Glutamatergic neuron (in vitro differentiated cells): Measurements from ENCODE around the gene GOLGA6A. TPM values are rescaled to one million over a fixed set of nuclear protein-coding genes. Genes with fewer than 3 reads are reported as not detected.
"Not testable (repeated sequence)": the region's sequence is repeated elsewhere in the genome, so short reads cannot be mapped to it uniquely, and the experiment has no call there.

Experiments
- DNase-seq: peaks from one replicate; pipeline ENCODE4 v3.0.0; 2022
- H3K27ac Mint-ChIP-seq: one replicate; pipeline ENCODE4 v1.8.0; 2020; ENCODE audit warnings: mild to moderate bottlenecking, mixed read lengths, inconsistent platforms; ENCODE audit not compliant: unreplicated experiment
- H3K27me3 Mint-ChIP-seq: one replicate; pipeline ENCODE4 v1.8.0; 2020; ENCODE audit warnings: mild to moderate bottlenecking, moderate library complexity, mixed read lengths, inconsistent platforms; ENCODE audit not compliant: unreplicated experiment
- H3K36me3 Mint-ChIP-seq: one replicate; pipeline ENCODE4 v1.8.0; 2020; ENCODE audit warnings: mild to moderate bottlenecking, mixed read lengths, inconsistent platforms; ENCODE audit not compliant: unreplicated experiment
- H3K4me1 Mint-ChIP-seq: one replicate; pipeline ENCODE4 v1.8.0; 2020; ENCODE audit warnings: mild to moderate bottlenecking, low read depth, mixed read lengths, inconsistent platforms; ENCODE audit not compliant: unreplicated experiment
- H3K4me3 Mint-ChIP-seq: one replicate; pipeline ENCODE4 v1.8.0; 2020; ENCODE audit warnings: mild to moderate bottlenecking, mixed read lengths, inconsistent platforms; ENCODE audit not compliant: unreplicated experiment
- H3K9me3 Mint-ChIP-seq: one replicate; pipeline ENCODE4 v1.8.0; 2020; ENCODE audit warnings: mild to moderate bottlenecking, moderate library complexity, mixed read lengths, inconsistent platforms; ENCODE audit not compliant: unreplicated experiment
- long read RNA-seq: library from polyadenylated mRNA; unstranded; transcript quantifications from one replicate; pipeline ENCODE4 v2.0.0, GENCODE V29; 2020; ENCODE audit not compliant: unreplicated experiment
- total RNA-seq: library from RNA; stranded (reverse); fragmentation: NEBNext Ultra II Directional; extraction: Animal tissue kit (Norgen Biotek cat#: 25700); gene quantifications from one replicate; pipeline ENCODE4 v1.2.1, GENCODE V29; 2021; ENCODE audit not compliant: unreplicated experiment
- TF ChIP-seq, protein P1 (sequence below): fragments of 200-600 bp; sonication (generic); IDR thresholded peaks from one replicate; pipeline ENCODE4 v1.5.0; 2021; ENCODE audit not compliant: partially characterized antibody, unreplicated experiment

The GOLGA6A gene, protein sequence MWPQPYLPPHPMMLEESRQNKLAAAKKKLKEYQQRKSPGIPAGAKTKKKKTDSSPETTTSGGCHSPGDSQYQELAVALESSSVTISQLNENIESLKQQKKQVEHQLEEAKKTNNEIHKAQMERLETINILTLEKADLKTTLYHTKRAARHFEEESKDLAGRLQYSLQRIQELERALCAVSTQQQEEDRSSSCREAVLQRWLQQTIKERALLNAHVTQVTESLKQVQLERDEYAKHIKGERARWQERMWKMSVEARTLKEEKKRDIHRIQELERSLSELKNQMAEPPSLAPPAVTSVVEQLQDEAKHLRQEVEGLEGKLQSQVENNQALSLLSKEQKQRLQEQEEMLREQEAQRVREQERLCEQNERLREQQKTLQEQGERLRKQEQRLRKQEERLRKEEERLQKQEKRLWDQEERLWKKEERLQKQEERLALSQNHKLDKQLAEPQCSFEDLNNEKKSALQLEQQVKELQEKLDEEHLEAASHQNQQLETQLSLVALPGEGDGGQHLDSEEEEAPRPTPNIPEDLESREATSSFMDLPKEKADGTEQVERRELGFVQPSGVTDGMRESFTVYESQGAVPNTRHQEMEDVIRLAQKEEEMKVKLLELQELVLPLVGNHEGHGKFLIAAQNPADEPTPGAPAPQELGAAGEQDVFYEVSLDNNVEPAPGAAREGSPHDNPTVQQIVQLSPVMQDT
- total RNA-seq: 0.83 TPM
- long read RNA-seq: 0 reads

GRCh38 chr15:74082450-74082849 is at the start of gene GOLGA6A:
TSS of gene GOLGA6A (minus strand) at chr15:74082550. CDS start at chr15:74082509, 41 bp downstream.
- H3K4me1 Mint-ChIP-seq, H3K4me3 Mint-ChIP-seq, H3K36me3 Mint-ChIP-seq, DNase-seq, H3K27ac Mint-ChIP-seq, H3K27me3 Mint-ChIP-seq, H3K9me3 Mint-ChIP-seq: not testable (repeated sequence)

GRCh38 chr15:74131628-74132413 is 49.5 kb upstream of the GOLGA6A start:
- peaks cover 14% of the 10 kb centered on the region for H3K9me3 Mint-ChIP-seq
- H3K36me3 Mint-ChIP-seq: peaks cover 4% of the 10 kb centered on the region
- peaks cover 12% of the 10 kb centered on the region for H3K4me1 Mint-ChIP-seq
- H3K4me3 Mint-ChIP-seq: peak overlapping the region; percentile 68
- TF ChIP-seq, protein P1, sequence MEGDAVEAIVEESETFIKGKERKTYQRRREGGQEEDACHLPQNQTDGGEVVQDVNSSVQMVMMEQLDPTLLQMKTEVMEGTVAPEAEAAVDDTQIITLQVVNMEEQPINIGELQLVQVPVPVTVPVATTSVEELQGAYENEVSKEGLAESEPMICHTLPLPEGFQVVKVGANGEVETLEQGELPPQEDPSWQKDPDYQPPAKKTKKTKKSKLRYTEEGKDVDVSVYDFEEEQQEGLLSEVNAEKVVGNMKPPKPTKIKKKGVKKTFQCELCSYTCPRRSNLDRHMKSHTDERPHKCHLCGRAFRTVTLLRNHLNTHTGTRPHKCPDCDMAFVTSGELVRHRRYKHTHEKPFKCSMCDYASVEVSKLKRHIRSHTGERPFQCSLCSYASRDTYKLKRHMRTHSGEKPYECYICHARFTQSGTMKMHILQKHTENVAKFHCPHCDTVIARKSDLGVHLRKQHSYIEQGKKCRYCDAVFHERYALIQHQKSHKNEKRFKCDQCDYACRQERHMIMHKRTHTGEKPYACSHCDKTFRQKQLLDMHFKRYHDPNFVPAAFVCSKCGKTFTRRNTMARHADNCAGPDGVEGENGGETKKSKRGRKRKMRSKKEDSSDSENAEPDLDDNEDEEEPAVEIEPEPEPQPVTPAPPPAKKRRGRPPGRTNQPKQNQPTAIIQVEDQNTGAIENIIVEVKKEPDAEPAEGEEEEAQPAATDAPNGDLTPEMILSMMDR: no peak
- peaks cover 44% of the 10 kb centered on the region for H3K27me3 Mint-ChIP-seq
- no peak for DNase-seq
- no peak overlapping the region for H3K27ac Mint-ChIP-seq

DNA sequence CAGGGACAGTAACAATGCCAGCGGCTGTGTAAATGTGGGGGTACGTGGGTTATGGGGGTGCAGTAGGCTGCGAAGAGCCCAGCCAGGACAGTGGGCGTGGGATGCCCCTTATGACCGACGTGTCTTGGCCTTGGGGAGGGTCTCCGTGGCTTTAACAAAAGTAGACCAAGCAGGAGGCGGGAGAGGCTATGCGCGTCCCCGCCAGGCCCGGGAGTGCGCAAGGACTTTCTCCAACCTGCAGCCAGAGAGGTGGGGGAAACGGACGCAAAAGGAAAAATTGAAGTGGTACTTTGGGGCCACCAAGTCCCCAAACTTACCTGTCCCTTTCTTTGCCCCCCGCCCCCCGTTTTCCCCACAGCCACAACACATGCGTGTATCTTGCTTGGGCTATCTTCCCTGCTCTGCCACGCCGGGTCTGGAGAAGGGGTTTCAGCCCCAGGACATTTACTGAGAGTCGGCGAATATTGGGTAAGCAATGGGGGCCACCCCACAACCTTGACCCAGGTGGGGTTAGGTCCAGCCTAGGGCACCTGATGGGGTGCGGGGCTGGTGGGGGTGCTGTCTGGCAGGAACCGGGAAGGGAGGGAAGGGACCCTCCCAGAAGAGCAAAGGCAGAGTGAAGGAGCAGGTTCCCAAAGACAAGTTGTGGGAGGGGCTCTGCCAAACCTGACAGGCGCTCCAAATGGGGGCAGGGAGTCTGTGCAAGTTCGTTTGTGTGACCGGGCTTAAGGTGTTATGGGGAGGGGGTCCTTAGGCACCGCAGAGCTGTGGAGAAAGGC is 48.7 kb upstream of the GOLGA6A start:
- Mint-ChIP-seq H3K4me3 (peak overlapping the region; percentile 81), H3K9me3 (peaks cover 16% of the 10 kb centered on the region), H3K36me3 (peaks cover 4% of the 10 kb centered on the region), H3K27ac (peak overlapping the region; percentile 38), H3K27me3 (peaks cover 46% of the 10 kb centered on the region), H3K4me1 (peaks cover 12% of the 10 kb centered on the region)
- TF ChIP-seq, protein P1: no peak
- no peak for DNase-seq

GRCh38 chr15:74130155-74130848 is 48.0 kb upstream of the GOLGA6A start, which contains the start of gene ISLR2:
TSS of gene ISLR2 (plus strand) at chr15:74130586. CDS start at chr15:74132755, 2,169 bp downstream.
- Mint-ChIP-seq H3K27me3 (peaks cover 44% of the 10 kb centered on the region), H3K4me3 (peak within 1 kb of the TSS; percentile 81), H3K36me3 (peaks cover 4% of the 10 kb centered on the region), H3K27ac (peak within 1 kb of the TSS; percentile 38), H3K4me1 (peaks cover 12% of the 10 kb centered on the region), H3K9me3 (peaks cover 16% of the 10 kb centered on the region)
- peak; percentile 60 for DNase-seq
- TF ChIP-seq, protein P1: no peak
